ENCODE measurements around the gene CMBL.
"Not testable (repeated sequence)": the region's sequence is repeated elsewhere in the genome, so short reads cannot be mapped to it uniquely, and the experiment has no call there.

CMBL gene

DNA sequence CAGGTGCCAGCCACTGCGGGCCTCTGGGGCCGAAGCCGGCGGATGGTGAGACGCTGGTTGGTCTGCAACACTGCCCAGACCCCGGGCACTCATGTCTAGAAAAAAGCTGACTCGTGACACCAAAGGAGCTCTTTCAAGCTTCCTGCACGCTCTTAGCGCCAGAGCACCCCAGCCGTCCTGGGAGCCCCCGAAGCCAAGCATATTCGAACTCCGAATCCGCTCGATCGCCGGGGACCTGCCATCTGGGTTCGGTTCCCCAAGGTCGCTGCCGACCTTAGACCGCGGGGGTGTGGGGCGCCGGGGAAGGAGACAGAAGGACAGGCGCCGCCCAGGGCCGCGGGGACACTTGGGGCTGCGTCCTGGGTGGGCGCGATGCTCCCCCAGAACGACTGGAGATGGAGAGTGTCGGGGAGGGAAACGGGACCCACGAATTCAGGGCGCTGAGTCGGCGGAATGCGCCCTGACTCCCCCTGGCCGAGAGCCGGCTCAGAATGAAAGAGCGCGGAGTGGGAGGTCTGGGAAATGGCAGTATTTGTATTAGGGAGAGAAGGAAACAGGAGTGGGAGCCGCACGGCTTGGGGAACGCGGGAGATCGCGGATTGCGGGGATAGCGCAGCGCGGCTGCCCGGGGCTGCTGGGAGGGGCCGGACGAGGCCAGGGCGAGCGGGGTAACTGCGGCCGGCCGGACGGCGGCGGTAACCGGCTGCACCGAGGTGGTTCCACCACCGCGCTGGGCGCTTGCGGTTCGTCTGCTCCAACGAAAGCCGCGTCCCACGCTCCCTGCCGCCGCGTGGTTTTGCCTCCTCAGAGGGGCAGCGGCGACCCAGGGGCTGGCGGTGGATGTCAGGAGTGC, 25.7 kb upstream of the CMBL start:
- DNase-seq (ENCODE audit: low read depth) = no peak

DNA sequence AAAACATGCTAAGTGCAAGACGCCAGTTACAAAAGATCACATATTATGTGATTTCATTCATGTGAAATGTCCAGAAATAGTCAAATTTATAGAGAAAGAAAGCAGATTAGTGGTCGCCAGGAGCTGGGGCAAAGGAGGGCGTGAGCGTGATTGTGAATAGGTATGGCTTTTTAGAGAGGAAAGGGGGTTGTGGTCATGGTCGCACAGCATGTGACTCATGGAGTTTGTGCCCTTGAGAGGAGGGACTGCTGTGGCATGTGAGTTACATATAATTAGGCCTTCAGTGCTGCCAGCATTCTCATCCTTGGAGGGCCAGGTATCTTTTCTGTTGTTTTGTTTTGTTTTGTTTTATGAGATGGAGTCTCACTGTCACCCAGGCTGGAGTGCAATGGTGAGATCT, 24.6 kb upstream of the CMBL start:
- no peak for DNase-seq (ENCODE audit: low read depth)

DNA sequence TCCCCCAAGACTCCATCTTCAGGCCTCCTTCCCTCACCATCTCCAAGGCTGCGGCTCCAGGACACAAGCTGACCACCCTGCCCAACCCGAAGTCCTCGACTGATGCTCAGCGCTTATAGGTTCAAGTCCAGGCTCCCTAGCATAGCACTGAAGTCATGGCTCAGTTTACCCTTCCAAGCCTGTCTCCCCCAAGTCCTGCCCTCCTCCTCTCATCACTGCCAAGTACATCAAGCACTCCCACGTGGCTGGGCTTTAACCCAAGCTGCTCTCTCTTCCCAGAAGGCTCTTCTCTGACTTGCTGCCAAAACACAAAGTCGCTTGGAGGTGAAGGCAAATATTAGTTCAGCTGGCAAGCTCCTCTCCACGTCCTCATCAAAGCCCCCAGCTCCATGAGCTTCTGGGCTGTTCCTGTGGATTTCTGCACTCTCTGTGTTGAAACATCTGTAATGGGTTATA, 23.7 kb upstream of the CMBL start:
- no peak for DNase-seq (ENCODE audit: low read depth)

DNA sequence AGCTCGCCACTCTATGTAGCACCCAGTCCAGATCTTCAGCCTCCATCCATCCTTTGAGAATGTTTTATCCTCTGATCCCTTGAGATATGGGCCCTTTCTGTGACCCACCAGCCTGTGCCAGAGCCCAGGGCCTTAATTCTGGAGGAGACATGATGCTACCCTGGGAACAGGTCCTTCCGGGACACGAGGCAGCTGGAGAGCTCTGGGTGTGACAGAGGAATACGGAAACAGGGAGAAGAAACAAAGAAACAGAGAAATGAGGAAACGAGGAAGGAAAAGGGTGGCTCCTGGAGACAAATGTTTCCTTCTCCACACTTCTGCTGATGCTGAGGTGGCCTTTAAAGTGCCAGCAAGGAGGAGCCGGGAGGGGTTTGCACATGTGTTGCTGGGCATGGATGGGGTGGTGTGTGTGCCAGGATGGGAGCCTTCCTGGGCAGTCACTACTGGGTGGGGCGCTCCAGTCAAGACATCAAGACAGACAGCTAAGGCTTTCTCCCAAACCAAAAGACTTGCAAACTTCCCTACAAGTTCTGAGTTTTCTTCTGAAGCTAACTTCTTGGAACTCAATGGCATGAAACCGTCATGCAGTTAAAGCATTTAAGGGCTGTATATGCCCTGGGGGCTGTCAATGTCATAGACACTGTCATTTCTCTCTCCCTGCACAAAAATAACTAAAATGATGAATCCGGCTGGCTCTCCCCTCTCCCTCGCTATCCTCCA, 23.0 kb upstream of the CMBL start:
- DNase-seq (ENCODE audit: low read depth) = no peak

DNA sequence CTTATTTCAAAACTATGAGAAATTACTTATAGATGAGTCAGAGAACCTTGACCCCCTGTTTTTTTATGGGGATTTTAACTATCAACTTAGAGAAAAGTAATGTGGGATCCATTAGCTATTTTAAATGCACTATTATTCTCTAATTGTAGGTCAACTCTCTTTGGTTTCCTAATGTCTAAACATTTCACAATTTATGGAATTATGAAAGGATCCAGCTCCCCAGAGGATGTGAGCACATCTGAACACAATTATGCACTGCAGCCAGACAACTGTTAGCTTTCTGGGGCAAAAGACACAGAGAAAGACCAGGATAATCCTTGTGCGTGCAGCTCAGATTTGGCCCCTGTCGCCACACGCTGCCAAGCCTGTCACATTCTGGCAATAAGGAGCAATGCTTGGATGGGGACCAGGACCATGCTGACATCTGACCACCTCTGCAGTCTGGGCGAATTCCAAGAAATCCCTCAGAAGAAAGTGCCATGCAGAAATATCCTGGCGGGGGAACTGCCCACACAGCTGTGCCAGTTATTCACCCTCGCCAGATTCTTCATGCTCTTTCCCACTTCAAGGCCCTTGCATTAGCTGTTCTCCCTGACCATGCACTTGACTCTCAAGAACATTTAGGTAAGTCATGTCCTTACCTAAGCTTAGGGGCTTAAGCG, 22.2 kb upstream of the CMBL start:
- no peak for DNase-seq (ENCODE audit: low read depth)

DNA sequence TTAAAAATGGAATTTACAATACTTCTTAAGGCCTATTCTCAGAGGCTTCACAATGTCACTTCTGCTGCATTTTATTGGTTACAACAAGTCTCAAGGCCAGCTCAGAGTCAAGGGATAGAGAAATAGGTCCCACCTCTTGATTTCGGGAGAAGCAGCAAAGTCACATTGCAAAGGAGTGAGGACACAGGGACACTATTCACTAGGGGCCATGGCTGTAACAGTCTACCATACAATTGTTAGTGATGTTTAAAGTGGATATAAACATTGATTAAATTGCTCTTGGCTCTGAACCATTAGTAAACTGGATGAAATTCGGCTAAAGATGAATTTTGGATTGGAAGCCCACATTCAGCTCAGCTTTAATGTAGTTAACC, 21.7 kb upstream of the CMBL start:
- no peak for DNase-seq (ENCODE audit: low read depth)

DNA sequence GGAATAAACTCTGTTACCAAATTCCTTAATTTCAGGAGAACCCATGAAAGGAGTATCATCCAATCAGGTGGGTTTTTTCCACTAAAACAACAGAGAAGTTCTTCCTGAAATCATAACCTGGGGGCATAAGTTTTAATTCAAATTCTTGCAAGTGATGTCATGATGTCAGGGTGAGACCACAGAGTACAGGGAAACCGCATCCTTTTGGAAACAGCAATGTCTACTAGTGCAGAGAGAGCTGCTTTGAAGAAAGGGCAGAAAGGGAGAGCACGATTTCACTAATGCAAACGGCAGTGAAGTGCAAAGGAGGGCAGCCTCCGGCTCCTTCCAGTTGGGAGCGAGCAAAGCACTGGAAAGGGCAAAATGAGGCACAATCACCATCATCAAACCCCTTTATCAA, 20.6 kb upstream of the CMBL start:
- no peak for DNase-seq (ENCODE audit: low read depth)

DNA sequence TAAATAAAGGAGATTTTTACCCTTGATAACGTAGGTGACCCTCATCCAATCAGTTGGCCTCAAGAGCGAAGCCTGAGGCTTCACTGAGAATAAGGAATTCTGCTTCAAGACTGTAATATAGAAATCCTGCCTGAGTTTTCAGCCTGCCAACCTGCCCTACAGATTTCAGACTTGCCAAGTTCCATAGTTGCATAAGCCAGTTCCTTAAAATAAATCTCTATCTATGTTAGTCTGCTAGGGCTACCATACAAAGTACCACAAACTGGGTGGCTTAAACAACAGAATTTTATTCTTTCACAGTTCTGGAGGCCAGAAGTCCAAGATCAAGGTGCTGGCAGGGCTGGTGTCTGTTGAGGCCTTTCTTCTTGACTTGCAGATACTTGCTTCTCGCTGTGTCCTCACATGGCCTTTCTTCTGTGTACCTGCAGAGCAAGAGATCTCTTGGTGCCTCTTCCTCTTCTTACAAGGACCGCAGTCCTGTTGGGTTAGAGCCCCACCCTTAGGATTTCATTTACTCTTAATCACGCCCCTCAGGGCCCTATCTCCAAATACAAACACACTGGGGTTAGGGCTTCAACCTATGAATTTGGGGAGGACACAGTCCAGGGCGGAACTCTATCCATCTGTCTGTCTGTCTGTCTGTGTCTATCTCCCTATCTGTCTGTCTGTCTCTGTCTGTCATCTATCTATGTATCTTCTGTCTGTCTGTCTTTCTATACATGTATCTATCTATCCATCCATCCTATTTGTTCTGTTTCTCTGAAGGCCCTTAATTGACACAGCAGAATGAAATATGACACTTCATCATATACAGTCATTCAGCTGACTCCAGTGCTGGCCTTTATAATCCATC, 17.0 kb upstream of the CMBL start:
- DNase-seq (ENCODE audit: low read depth) = no peak

DNA sequence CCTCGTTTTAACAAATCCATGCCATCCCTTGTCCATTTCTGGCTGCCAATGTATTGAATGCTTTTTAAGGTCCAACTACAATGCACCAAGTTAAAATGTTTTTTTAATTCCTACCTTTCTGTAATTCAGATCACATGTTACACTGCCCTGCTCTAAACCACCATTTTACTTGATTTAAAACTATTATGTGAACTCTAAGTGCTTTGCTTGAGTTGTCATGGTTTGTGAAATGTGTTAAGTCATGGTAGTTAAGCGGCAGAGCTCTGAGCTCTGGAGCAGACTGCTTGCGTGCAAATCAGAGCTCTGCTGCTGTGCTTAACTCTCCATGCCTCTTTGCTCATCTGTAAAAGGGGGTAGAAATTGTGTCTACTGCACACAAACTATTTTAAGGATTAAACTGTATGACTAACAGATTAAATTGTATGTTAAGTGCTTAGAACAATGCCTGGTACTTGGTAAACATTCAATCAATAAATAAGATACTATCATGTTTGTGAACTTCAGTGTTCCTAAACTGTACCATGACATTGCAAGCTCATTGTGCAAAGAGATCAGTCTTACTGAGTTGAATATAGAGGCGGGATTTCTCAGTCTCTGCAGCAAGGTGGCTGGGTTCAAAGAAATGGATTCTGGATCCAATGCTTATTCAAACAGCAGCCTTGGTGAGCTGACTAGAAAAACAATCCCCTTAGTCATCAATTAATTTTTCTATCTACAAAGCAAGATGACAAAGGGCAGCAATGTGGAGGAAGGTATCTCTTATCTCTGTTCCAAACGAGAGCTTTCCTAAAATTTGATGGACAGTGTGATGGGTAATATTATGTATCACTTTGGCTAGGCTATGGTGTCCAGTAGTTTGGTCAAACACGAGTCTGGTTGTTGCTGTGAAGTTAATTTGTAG, 16.1 kb upstream of the CMBL start:
- no peak for DNase-seq (ENCODE audit: low read depth)

DNA sequence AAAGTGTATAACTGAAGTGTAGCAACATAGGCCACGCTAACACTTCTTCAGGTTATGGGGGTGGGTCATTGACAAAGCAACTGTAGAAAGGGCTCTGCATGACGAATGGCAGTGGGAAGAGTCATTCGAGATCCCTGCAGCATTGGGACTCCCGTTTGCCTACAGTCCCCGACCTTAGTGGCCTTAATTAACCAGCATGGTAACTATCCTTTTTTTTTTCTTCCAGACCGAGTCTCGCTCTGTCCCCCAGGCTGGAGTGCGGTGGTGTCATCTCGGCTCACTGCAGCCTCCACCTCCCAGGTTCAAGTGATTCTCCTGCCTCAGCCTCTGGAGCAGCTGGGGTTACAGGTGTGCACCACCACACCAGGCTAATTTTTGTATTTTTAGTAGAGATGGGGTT, 14.2 kb upstream of the CMBL start:
- no peak for DNase-seq (ENCODE audit: low read depth)

DNA sequence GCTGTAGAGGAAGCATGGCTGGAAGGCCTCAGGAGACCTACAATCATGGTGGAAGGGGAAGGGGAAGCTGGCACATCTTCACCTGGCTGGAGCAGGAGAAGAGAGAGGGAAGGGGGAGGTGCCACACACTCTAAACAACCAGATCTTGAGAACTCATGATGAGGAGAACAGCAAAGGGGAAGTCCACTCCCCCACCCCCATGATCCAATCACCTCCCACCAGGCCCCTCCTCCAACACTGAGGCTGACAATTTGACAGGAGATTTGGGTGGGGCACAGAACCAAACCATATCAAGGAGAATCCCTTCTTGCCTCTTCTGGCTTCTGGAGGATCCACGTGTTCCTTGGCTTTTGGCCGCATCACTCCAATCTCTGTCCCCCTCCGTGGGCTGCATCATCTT, 13.1 kb upstream of the CMBL start:
- DNase-seq (ENCODE audit: low read depth) = no peak

DNA sequence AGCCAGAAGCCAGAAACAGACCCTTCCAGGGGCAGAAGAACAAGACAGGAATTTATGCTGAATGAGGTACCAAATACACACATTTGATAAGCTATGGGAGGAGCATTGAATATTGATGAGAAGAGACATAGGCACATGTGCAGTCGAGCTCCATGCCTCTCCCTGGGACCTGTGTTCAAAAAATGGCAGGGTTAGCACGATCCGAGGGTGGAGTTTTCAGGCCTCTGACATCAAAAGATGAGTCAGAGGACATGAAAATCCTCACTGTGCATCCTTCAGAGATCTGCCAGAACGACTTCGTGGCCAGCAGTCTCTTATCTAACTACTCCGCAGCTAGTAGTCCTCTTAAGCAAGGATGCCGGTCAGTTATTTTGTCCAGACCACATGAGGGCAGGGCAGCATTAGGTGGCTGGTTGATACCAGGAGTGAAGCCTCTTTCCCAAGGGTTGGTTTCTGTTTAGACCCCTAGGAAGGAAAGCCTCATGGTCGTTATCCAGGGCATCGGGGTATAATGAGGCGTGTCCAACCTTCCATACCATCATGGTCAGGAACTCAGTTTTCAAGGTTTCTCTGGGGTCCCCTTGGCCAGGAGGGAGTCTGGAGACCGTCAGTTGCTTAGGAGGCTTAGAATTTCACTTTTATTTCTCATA, 11.6 kb upstream of the CMBL start:
- no peak for DNase-seq (ENCODE audit: low read depth)

DNA sequence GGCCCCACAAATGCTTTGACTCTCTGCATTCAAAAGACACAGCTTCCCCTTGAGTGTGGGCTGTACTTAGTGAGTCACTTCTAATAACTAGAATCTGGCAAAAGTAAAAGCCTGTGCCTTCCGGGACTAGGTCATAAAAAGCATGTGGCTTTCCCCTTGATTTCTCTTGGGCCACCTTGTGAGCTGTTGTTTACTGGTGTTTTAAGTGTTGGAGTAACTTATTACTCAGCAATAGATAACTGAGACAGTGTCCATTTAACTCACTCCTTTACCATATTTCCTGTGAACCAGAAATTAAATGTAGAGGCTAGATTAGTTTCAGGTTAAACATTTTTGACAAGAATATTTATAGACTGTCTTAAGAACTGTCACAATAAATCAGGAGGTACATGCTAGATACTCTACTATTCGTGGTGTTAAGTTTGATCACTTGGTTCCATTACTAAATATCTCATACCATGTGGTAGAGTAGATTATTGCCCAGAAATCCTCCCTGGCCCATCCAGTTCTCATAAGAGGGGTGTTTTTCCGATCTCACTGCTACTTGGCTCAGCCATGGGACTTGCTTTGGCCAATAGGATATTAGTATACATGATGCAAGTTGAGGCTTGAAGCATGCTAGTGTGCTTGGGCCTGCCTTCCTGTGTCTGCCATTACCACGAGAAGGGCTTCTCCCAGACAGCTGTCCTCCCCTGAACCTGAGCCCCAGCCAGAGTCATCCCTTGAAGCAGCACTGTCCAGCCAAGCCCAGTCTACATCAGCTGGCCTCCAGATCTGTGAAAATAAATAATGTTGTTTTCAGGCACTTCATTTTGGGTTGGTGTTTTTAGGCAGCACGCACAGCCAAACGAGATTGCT, 10.4 kb upstream of the CMBL start:
- no peak for DNase-seq (ENCODE audit: low read depth)

DNA sequence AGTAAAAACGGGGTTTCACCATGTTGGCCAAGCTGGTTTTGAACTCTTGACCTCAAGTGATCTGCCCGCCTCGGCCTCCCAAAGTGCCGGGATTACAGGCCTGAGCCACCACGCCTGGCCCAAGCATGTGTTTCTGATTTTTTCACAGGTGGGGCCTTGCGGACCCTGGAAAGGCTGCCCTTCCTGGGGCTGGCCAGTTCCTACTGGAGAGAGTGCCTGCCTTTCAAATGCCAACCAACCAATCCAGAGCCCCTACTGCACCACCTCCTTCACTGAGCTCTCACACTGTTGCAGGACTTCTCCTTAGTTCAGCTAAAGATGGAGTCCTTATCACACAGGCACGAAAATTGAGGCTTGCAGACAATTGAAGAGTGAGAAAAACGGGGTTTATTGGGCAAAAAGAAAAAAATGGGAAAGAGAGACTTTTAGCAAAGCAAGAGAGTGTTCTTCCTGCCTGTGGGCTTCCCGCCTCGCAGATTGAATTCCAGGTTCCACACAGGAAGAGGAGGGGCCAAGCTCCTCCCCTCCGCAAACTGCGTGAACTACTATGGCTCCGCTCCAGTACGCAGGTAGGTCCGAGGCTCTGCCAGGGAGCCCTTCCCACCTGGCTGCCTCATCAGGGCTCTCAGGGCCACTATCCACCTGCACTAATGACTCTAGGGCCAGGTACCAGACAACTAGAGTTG, 8.3 kb upstream of the CMBL start:
- DNase-seq (ENCODE audit: low read depth) = no peak

DNA sequence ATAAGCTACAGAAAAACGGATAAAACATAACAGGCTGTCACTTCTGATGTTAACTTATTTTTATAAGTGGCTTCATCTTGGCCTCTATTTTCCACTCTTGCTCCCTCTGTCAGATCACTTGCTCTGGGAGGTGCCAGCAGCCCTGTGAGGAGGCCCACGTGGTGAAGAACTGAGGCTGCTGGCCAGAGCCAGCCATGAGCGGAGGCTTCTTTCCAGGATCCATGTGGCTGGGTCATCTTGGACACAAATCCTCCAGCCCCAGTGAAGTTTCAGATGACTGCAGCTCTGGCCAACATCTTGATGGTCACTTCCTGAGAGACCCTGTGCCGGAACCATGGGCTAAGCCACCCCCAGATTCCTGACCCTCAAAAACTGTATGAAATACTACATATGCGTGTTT, 7.5 kb upstream of the CMBL start:
- DNase-seq (ENCODE audit: low read depth) = no peak

DNA sequence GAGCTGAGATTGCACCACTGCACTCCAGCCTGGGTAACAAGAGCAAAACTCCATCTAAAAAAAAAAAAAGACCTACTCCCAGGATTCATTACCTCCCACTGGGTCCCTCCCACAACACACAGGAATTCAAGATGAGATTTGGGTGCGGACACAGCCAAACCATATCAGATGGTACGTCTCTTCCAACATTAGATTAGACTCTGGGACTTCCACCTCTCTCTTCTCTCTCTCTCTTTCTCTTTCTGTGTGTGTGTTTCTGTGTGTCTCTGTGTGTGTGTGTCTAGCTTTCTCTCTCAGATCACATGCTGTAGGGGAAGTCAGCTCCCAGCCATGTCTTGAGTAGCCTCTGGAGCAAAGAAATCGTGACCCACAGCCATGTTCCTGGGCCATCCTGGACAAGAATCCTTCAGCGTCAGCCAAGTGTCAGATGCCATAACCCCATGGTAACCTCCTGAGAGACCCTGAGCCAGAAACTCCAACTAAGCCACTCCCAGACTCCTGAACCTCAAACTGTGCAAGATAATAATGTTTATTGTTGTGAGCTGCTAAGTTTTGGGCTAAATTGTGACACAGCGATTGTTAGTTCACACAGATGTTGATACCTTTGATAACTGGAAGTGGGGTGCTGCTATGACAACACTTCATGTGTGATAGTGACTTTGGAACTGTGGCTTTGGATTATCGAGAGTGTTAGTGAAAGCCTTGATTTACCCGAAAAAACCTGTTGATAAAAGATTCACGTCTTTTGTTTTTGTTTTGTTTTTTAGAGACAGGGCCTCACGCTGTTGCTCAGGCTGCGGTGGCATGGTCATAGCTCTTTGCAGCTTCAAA, 4.1 kb upstream of the CMBL start:
- no peak for DNase-seq (ENCODE audit: low read depth)

DNA sequence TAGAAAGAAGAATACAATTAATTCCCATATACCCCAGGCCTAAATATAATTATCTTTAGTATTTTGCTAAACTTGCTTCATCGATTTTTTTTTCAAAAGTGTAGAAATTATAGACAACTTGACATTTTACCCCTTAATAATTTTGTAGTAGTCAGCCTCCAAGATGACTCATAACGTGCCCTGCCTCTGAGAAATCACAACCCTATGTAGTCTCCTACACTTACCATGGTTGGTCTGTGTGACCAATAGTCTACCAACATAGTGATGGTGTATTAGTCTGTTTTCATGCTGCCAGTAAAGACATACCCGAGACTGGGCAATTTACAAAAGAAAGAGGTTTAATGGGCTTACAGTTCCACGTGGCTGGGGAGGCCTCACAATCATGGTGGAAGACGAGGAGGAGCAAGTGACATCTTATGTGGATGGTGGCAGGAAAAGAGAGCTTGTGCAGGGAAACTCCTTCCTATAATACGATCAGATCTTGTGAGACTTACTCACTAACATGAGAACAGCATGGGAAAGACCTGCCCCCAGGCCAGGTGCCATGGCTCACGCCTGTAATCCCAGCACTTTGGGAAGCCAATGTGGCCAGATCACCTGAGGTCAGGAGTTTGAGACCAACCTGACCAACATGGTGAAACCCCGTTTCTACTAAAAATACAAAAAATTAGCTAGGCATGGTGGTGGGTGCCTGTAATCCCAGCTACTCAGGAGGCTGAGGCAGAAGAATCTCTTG, 3.3 kb upstream of the CMBL start:
- DNase-seq (ENCODE audit: low read depth) = not testable (repeated sequence)

Data from stimulated activated CD4-positive, alpha-beta T cell treated with anti-CD3 and anti-CD28 coated beads, Interleukin-2, amount 100 ng/mL, for 4 hours (primary cell).